PFSK-1 (cell line): ENCODE measurements around the gene KLF13.

Experiments used
- REST ChIP-seq, 2 experiments: IDR thresholded peaks; 2 replicates each; pipeline versions ENCODE4 v1.6.1 to v1.8.0; 2011 to 2012; ENCODE audit warnings: low read depth in 2 of 2, low read length in 2 of 2, control low read depth in 1 of 2, inconsistent platforms in 1 of 2, mild to moderate bottlenecking in 1 of 2, moderate library complexity in 1 of 2; ENCODE audit not compliant: insufficient read depth in 1 of 2
- SIN3A ChIP-seq: IDR thresholded peaks from 2 replicates; pipeline ENCODE4 v1.6.1; 2012; ENCODE audit warnings: mild to moderate bottlenecking, low read length, moderate library complexity, borderline replicate concordance; ENCODE audit not compliant: insufficient read depth

GRCh38 chr15:31390029-31390428, 63.4 kb downstream of the KLF13 start:
- TF ChIP-seq REST (IDR thresholded peaks at IDR 0.05; ENCODE audit: insufficient read depth in 1 of 2, low read depth in 2 of 2, low read length in 2 of 2) = no peak
- no peak for TF ChIP-seq SIN3A
